Activated naive CD4-positive, alpha-beta T cell (primary cell): ENCODE measurements around the gene PSTPIP1.

Experiments used
- DNase-seq, 4 experiments: peaks; one replicate each; lab custom pipeline; 2025; lab: John Stamatoyannopoulos, UW

PSTPIP1 gene

DNA sequence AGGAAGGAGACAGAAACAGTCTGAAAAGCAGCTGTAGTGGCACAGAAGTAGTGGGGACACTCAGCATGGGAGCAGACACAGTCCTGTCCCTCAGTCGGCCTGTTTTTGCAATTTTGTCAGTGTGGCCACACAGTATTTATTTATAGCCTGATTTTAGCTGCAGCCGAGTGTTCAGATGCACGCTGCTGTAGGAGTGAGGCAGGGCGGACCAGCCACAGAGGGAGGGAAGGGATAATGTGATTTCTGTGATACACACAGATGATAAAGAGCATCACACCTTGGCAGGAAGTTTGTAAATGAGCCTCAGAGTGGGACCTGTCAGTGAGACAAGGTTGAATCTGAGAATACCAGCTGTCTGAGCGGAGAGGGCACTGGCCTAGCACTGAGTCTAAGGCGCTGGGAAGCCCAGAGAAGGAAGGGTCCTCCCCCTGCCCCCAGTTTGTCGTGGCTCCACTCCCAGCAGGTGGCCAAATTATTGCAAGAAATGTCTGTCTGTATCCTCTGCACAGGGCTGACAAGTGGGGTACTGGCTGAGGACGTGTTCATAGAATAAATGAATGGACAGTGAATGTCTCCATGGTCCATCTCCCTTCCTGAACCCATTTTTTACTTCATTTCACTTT lies 3.8 kb downstream of the PSTPIP1 start:
- DNase-seq = no peak

DNA sequence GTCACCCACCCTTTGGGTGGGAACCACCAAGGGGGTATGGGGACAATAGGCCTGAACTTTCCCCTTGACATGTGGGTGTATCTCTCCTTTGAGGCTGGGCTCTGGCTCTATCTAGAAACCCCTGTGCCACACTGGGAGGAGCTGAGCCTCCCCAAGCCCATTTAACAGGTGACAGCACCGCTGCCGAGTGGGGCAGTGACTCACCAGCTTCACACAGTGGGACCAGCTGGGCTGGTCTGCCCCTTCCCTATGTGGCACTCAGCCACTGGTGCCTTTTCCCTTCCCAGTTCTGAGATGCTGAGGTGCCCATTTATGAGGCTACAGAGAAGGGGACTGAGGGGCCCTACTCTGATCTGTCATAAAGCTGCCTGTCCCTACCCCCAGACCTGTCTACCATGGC lies 5.1 kb downstream of the PSTPIP1 start:
- DNase-seq = no peak

- no peak for DNase-seq
Observed at GRCh38 chr15:77001351-77001750, 6.4 kb downstream of the PSTPIP1 start.

- no peak for DNase-seq
Observed at GRCh38 chr15:77001966-77002365, 7.0 kb downstream of the PSTPIP1 start.

DNA sequence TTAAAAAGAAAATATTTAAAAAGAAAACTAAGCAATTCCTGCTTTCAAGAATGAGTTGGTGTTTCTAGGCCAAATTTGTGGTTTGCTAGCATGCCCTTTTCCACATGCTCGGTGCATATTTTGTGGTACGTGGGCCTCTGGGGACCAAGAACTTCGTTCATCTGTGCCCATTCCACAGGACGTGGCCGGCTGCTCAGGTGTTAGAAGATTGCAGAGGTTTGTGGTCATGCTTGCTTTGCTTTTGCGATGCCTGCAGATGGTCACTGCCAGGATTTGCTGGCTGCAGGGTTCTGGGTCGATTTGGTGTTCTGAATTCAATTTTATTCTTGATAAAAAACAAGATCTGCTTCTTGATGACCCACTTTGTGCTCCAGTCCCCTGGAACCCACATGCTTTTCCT lies 7.5 kb downstream of the PSTPIP1 start:
- DNase-seq = no peak

DNA sequence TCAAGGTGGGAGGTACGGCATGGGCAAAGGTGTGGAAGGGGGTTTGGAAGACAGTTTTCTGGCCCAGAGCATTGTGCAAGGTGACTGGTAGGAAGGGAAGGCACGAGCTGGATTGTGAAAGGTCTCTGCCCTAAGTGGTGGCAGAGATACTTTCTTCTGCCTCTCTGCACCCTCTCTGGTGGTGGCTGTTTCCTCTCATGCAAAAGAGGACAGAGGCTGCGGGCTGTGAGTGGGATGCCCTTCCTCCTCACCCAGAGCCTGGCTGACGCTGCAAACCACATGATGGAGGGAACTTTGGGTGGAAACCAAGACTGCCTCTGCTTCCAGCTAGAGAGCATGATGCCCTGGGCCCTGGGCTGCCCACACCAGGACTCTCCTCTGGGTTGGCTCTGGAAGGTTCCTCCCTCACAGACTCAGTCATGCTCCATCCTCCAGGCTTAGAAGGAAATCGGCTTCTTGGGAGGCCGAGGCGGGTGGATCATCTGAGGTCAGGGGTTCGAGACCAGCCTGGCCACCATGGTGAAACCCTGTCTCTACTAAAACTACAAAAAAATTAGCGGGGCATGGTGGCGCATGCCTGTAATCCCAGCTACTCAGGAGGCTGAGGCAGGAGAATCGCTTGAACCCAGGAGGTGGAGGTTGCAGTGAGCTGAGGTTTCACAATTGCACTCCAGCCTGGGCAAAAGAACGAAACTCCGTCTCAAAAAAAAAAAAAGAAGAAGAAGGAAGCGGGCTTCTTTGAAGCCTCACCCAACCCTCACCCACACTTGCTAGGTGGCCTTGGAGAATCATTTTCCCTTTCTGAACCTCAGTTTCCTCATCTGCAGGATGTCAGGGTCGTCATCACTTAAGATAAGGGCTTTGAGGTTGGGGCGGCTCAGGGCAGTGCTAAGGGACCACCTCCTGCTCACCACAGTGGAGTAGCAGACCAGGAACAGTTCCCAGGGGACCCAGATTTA lies 8.3 kb downstream of the PSTPIP1 start:
- peak in 2 of 4 experiments; percentile 18 to 35 for DNase-seq

GRCh38 chr15:77004189-77004588 lies 9.3 kb downstream of the PSTPIP1 start:
- no peak for DNase-seq

DNA sequence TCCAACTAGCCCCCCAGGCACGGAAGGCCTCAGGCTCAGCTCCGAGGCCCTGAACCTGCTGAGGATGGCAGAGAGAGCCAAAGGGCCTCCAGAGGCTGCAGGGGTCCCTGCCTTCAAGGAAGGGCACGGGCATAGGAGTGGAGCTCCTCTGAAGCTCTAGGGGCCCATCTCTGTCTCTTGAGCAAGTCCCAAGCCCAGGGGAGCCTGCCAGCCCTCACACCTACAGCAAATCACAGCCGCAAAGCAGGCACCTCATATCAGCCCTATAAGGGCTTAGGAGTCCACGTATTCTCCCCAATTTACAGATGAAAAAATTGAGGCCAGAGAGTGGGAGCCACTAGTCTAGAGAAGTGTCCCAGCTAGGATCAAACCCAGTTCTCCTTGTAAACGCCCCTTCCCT lies 14.2 kb downstream of the PSTPIP1 start:
- no peak for DNase-seq

- no peak for DNase-seq
Observed at GRCh38 chr15:77009646-77010311, 14.9 kb downstream of the PSTPIP1 start.

- DNase-seq = no peak
Observed at GRCh38 chr15:77010312-77010686, 15.4 kb downstream of the PSTPIP1 start.

DNA sequence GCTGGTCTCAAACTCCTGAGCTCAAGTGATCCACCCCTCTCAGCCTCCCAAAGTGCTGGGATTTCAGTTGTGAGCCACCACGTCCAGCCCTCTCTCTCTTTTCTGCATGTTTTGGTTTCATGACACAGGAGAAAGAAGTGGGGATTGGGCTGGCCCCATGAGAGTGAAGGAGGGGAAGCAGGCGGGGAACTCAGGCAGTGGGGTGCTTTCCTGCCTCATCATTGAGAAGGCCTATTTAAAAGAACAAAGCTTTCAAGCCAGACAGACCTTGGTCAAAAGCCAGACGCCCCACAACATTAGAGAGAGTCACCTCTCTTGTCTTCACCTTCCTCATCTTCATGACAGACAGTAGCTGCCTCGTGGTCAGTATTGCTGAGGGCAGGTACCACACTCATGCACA lies 15.9 kb downstream of the PSTPIP1 start:
- DNase-seq = no peak

- DNase-seq = no peak
Observed at GRCh38 chr15:77012117-77012712, 17.3 kb downstream of the PSTPIP1 start.

GRCh38 chr15:77012868-77013267 lies 17.9 kb downstream of the PSTPIP1 start:
- DNase-seq = peak in 1 of 4 experiments; percentile 22

DNA sequence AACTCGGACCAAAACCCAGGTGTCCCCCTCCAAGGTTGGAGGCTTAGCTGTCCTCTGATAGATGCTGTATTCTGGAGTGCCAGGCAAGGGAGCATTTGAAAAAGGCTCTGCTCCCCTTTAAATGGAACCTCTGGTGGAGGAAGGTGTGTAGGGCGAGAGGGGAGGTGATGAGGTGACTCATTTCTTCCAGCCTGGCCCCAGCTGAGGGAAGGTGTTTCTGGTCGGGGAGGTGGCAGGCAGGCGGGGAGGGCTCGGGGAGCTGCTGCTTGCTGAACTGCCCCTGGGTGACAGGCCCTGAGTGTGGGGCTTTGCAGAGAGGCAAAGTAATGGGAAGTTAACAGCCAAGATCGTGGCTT lies 18.8 kb downstream of the PSTPIP1 start:
- DNase-seq = peak; percentile 49 to 64 (median 59)

DNA sequence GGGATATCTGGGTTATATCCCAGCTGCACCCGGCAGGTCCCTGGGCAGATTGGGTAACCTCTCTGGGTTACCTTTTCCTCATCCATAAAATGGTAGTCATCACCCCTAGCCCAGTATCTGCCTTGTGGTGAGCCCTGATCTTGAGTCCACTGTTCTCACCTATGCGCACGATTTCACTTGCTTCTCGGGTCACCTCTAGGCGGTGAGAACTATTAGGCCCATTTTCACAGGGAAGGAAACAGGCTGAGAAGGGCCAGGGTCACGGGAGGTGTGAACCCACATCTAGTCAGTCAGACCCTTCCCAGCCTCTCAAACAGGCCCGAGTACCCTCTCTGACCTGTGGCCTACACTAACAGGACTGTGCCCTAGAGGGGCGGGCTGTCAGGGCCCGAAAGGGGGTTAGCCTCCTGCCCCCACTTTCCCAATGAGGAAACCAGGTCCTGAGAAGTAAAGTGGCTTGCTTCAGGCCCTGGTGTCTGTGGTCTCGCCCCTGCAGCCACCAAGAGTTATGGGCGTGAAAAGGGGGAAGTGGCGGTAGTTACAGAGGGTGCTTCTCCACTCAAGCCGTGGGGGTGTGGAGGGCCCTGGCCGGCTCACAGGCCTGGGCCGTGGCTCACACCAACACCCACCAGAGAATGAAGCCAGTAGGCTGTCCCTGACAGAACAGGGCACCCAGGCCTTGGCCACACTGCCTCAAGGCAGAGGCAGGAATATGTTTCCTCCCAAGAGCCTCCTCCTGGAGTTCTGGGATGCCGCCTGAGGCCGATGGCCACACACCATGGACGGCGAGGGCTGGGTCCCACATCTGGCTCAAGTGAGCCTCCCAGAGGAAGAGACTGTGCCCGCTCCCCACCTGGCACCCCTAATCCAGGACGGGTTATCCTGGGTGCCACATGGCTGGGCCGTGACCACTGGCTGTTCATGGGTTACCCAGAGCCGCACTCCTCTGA lies 19.5 kb downstream of the PSTPIP1 start:
- no peak for DNase-seq

DNA sequence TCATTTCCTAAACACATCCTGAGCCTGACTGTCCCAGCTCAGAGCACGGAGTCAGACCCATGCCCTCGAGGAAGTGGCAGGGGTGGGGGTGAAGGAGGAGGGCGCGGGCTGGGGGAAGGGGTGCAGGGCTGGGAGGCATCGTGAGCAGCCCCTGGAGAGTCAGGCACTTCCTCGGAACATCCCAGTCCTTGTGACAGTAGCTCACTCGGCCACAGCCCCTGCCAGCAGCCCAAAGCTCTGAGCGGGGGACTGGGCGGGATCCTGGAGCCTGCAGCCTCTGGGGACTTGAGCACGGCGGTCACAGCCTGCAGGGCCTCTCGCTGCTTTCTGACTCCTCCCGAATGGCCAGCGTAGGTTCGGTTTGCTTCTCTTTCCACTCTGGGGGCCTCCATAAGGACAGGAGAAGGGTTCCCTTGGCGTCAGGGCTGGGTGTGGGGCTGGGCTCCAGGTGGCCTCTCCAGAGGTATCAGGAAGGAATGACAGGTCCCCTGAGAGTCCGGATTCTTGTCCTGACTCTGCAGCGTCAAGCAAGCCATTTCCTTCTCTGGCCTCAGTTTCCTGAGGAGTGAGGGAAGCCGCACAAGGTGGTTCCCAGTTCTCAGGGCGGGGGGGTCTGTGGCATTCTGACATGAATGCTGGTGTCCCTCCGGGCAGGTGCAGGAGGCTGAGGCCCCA lies 20.9 kb downstream of the PSTPIP1 start:
- DNase-seq = no peak

DNA sequence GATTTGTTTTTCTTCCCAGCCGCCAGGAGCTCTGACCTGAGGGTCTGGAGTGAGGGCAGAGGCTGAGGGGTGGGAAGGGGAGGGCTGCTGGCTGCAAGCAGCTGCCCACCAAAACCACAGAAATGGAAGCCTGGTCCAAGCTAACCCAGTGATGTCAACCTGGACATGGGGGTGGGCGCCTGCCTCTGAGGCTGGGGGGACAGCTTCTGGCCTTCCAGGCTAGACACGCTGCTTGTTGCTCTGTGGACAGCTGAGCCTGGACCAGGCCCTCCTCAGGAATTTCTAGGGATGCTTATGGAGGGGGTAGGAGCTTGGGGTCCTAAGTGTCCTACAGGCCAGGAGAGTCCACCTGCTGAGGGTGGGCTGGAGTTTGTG lies 21.4 kb downstream of the PSTPIP1 start:
- no peak for DNase-seq

DNA sequence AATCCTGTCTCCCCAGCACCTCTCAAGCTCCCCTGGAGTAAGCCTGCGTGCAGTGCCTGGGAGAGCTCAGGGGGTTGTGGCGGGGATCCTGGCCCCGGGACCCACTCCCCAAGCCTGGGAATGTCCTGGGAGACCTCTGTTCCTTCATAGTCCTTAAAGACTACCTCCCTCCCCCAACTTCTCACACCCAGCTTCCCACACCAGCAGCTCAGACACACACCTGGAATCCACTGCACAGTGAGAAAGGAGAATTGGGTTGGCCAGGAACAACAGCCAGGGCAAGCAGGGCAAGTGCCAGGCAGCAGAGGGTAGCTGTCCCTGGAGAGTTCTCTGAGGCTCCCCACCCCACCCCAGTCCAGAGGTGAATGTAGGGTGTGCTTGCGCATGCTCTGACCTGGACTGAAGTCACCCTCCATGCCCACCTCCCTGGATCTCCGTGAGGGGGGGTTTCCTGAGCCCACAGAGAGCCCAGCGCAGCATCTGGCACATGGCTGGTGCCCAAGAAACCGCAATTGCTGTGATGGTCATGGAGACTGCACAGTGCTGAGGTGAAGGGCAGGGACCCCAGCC lies 22.2 kb downstream of the PSTPIP1 start:
- no peak for DNase-seq

DNA sequence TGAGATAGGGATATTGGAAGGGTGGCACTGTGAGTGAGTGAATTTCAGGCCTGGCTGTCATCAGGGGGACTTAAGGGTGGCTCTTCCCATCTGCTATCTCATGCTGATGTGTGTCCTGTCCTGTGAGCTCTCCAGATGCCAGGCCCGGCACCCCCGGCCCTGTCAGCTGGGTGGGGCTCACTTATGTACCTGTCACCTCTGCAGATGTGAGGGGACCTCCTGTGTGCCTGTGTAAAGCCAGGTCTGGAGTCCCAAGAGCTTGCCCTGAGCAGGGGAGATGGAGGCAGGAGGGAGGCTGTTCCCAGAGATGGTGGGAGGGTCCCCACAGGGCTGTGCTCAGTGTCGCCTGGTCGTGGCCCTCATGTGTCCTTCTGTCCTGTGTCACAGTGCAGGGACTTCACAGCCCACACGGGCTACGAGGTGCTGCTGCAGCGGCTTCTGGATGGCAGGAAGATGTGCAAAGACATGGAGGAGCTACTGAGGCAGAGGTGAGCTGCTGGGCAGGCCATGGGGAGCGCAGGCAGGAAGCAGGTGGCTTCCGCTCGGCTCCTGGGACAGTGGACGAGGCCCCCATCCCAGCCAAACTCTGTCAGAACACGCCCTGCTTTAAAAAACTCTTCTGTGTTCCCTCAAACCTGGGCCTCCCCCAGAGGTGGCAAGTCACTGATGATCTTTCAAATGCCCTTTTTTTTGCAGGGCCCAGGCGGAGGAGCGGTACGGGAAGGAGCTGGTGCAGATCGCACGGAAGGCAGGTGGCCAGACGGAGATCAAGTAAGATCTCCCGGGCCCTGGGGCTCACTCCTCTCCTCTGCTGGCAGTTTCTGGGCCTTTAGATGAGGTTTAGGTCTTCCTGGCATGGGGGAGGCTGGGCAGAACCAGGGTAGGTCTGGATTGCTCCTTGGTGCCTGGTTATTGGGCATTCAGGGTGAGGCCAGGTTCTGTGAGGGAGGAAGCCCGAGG lies 23.1 kb downstream of the PSTPIP1 start:
- DNase-seq = no peak
